Vagina (tissue), 2 donors: ENCODE results near the gene SLC1A2.

ENCODE experiments used
- POLR2A ChIP-seq, 2 donors: fragments of 450-650 bp; IDR thresholded peaks; one replicate each; pipeline ENCODE4 v1.6.1; 2017; ENCODE audit warnings: antibody characterized with exemption in 2 of 2, mild to moderate bottlenecking in 2 of 2, moderate library complexity in 2 of 2
- POLR2AphosphoS5 ChIP-seq, 2 donors: sonication (generic); formaldehyde crosslinking; IDR thresholded peaks; one replicate each; pipeline ENCODE4 v1.9.0; 2017; ENCODE audit warnings: antibody characterized with exemption in 2 of 2, mild to moderate bottlenecking in 2 of 2, low read depth in 1 of 2; ENCODE audit not compliant: insufficient read depth in 1 of 2
- TF ChIP-seq, protein P1 (sequence below), 3 experiments: fragments of 450-650 bp in 2 of 3; fragments of 200-600 bp in 1 of 3; sonication (generic) in 1 of 3; IDR thresholded peaks; one replicate each; pipeline ENCODE4 v1.5.1; 2017 to 2019; ENCODE audit warnings: antibody characterized with exemption in 3 of 3, mild to moderate bottlenecking in 2 of 3, moderate library complexity in 2 of 3

GRCh38 chr11:35389112-35389511, 30.2 kb downstream of the SLC1A2 start:
- TF ChIP-seq, protein P1, sequence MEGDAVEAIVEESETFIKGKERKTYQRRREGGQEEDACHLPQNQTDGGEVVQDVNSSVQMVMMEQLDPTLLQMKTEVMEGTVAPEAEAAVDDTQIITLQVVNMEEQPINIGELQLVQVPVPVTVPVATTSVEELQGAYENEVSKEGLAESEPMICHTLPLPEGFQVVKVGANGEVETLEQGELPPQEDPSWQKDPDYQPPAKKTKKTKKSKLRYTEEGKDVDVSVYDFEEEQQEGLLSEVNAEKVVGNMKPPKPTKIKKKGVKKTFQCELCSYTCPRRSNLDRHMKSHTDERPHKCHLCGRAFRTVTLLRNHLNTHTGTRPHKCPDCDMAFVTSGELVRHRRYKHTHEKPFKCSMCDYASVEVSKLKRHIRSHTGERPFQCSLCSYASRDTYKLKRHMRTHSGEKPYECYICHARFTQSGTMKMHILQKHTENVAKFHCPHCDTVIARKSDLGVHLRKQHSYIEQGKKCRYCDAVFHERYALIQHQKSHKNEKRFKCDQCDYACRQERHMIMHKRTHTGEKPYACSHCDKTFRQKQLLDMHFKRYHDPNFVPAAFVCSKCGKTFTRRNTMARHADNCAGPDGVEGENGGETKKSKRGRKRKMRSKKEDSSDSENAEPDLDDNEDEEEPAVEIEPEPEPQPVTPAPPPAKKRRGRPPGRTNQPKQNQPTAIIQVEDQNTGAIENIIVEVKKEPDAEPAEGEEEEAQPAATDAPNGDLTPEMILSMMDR (IDR thresholded peaks at IDR 0.05): no peak
- TF ChIP-seq POLR2A (IDR thresholded peaks at IDR 0.05): no peak
- TF ChIP-seq POLR2AphosphoS5 (IDR thresholded peaks at IDR 0.05; ENCODE audit: insufficient read depth in 1 of 2, low read depth in 1 of 2): no peak
